ENCODE data around the gene NRARP. TPM values are rescaled to one million over a fixed set of nuclear protein-coding genes. Genes with fewer than 3 reads are reported as not detected.
"Not testable (repeated sequence)": the region's sequence is repeated elsewhere in the genome, so short reads cannot be mapped to it uniquely, and the experiment has no call there.

The NRARP gene
- total and polyA plus RNA-seq, 2 experiments from 2014 or later, result 4.0 to 55.1 TPM

DNA sequence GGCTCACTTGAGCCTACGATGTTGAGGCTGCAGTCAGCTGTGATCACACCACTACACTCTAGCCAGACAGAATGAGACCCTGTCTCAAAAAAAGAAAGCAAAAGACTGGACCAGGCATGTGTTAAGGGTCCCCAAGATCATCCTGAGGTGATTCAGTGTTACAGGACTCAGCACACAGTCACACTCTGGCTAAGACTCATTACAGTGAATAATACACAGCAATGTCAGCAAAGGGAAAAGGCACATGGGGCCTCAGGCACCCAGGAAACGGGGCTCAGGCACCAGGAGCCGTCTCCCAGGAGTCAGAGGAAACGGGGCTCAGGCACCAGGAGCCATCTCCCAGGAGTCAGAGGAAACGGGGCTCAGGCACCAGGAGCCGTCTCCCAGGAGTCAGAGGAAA lies 39.2 kb upstream of the NRARP start:
- Mint-ChIP-seq H3K9me3 (peaks cover 83% of the 10 kb centered on the region), H3K27ac (no peak overlapping the region), H3K27me3 (ENCODE audit: insufficient read depth, low read depth, poor library complexity) (no peaks in the 10 kb centered on the region), H3K4me1 (no peaks in the 10 kb centered on the region), H3K4me3 (no peak overlapping the region), H3K36me3 (ENCODE audit: low read depth) (peaks cover 28% of the 10 kb centered on the region)
- Histone ChIP-seq H3F3A (replicated peaks; ENCODE audit: low read depth) (no peaks in the 10 kb centered on the region), H2AFZ (no peak overlapping the region), H3K27ac (ENCODE audit: low read depth) (no peak overlapping the region), H3K4me3 (no peak overlapping the region), H3K9me2 (ENCODE audit: insufficient read depth) (no peaks in the 10 kb centered on the region), H3K4me1 (ENCODE audit: insufficient read depth) (no peaks in the 10 kb centered on the region), H3K36me3 (ENCODE audit: insufficient read depth) (no peaks in the 10 kb centered on the region; the same call in 1 of the 2 replicates), H4K20me1 (replicated peaks; ENCODE audit: insufficient read depth) (no peaks in the 10 kb centered on the region), H3K4me2 (no peak overlapping the region), H3K79me2 (replicated peaks; ENCODE audit: insufficient read depth) (no peaks in the 10 kb centered on the region), H3K27me3 (ENCODE audit: insufficient read depth) (no peaks in the 10 kb centered on the region)
- no peak for TF ChIP-seq CREB1 (CRISPR knock-in tag; IDR thresholded peaks at IDR 0.05; ENCODE audit: low read depth)
- TF ChIP-seq, protein P1, sequence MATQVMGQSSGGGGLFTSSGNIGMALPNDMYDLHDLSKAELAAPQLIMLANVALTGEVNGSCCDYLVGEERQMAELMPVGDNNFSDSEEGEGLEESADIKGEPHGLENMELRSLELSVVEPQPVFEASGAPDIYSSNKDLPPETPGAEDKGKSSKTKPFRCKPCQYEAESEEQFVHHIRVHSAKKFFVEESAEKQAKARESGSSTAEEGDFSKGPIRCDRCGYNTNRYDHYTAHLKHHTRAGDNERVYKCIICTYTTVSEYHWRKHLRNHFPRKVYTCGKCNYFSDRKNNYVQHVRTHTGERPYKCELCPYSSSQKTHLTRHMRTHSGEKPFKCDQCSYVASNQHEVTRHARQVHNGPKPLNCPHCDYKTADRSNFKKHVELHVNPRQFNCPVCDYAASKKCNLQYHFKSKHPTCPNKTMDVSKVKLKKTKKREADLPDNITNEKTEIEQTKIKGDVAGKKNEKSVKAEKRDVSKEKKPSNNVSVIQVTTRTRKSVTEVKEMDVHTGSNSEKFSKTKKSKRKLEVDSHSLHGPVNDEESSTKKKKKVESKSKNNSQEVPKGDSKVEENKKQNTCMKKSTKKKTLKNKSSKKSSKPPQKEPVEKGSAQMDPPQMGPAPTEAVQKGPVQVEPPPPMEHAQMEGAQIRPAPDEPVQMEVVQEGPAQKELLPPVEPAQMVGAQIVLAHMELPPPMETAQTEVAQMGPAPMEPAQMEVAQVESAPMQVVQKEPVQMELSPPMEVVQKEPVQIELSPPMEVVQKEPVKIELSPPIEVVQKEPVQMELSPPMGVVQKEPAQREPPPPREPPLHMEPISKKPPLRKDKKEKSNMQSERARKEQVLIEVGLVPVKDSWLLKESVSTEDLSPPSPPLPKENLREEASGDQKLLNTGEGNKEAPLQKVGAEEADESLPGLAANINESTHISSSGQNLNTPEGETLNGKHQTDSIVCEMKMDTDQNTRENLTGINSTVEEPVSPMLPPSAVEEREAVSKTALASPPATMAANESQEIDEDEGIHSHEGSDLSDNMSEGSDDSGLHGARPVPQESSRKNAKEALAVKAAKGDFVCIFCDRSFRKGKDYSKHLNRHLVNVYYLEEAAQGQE (IDR thresholded peaks at IDR 0.05; ENCODE audit: unreplicated experiment), result no peak
- TF ChIP-seq, protein P2, sequence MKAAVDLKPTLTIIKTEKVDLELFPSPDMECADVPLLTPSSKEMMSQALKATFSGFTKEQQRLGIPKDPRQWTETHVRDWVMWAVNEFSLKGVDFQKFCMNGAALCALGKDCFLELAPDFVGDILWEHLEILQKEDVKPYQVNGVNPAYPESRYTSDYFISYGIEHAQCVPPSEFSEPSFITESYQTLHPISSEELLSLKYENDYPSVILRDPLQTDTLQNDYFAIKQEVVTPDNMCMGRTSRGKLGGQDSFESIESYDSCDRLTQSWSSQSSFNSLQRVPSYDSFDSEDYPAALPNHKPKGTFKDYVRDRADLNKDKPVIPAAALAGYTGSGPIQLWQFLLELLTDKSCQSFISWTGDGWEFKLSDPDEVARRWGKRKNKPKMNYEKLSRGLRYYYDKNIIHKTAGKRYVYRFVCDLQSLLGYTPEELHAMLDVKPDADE (IDR thresholded peaks at IDR 0.05), result no peak
- no peak for TF ChIP-seq ZNF114 (CRISPR knock-in tag; IDR thresholded peaks at IDR 0.05)
- TF ChIP-seq, protein P3, sequence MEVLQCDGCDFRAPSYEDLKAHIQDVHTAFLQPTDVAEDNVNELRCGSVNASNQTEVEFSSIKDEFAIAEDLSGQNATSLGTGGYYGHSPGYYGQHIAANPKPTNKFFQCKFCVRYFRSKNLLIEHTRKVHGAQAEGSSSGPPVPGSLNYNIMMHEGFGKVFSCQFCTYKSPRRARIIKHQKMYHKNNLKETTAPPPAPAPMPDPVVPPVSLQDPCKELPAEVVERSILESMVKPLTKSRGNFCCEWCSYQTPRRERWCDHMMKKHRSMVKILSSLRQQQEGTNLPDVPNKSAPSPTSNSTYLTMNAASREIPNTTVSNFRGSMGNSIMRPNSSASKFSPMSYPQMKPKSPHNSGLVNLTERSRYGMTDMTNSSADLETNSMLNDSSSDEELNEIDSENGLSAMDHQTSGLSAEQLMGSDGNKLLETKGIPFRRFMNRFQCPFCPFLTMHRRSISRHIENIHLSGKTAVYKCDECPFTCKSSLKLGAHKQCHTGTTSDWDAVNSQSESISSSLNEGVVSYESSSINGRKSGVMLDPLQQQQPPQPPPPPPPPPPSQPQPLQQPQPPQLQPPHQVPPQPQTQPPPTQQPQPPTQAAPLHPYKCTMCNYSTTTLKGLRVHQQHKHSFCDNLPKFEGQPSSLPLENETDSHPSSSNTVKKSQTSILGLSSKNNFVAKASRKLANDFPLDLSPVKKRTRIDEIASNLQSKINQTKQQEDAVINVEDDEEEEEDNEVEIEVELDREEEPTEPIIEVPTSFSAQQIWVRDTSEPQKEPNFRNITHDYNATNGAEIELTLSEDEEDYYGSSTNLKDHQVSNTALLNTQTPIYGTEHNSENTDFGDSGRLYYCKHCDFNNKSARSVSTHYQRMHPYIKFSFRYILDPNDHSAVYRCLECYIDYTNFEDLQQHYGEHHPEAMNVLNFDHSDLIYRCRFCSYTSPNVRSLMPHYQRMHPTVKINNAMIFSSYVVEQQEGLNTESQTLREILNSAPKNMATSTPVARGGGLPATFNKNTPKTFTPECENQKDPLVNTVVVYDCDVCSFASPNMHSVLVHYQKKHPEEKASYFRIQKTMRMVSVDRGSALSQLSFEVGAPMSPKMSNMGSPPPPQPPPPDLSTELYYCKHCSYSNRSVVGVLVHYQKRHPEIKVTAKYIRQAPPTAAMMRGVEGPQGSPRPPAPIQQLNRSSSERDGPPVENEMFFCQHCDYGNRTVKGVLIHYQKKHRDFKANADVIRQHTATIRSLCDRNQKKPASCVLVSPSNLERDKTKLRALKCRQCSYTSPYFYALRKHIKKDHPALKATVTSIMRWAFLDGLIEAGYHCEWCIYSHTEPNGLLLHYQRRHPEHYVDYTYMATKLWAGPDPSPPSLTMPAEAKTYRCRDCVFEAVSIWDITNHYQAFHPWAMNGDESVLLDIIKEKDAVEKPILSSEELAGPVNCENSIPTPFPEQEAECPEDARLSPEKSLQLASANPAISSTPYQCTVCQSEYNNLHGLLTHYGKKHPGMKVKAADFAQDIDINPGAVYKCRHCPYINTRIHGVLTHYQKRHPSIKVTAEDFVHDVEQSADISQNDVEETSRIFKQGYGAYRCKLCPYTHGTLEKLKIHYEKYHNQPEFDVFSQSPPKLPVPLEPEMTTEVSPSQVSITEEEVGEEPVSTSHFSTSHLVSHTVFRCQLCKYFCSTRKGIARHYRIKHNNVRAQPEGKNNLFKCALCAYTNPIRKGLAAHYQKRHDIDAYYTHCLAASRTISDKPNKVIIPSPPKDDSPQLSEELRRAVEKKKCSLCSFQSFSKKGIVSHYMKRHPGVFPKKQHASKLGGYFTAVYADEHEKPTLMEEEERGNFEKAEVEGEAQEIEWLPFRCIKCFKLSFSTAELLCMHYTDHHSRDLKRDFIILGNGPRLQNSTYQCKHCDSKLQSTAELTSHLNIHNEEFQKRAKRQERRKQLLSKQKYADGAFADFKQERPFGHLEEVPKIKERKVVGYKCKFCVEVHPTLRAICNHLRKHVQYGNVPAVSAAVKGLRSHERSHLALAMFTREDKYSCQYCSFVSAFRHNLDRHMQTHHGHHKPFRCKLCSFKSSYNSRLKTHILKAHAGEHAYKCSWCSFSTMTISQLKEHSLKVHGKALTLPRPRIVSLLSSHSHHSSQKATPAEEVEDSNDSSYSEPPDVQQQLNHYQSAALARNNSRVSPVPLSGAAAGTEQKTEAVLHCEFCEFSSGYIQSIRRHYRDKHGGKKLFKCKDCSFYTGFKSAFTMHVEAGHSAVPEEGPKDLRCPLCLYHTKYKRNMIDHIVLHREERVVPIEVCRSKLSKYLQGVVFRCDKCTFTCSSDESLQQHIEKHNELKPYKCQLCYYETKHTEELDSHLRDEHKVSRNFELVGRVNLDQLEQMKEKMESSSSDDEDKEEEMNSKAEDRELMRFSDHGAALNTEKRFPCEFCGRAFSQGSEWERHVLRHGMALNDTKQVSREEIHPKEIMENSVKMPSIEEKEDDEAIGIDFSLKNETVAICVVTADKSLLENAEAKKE (CRISPR knock-in tag; IDR thresholded peaks at IDR 0.05), result no peak
- no peak for TF ChIP-seq POLR2AphosphoS5 (IDR thresholded peaks at IDR 0.05; ENCODE audit: low read depth)
- no peak for TF ChIP-seq EZH2phosphoT487 (IDR thresholded peaks at IDR 0.05; ENCODE audit: unreplicated experiment)
- no peak for DNase-seq (ENCODE audit: low spot score)
- no peak for ATAC-seq

DNA sequence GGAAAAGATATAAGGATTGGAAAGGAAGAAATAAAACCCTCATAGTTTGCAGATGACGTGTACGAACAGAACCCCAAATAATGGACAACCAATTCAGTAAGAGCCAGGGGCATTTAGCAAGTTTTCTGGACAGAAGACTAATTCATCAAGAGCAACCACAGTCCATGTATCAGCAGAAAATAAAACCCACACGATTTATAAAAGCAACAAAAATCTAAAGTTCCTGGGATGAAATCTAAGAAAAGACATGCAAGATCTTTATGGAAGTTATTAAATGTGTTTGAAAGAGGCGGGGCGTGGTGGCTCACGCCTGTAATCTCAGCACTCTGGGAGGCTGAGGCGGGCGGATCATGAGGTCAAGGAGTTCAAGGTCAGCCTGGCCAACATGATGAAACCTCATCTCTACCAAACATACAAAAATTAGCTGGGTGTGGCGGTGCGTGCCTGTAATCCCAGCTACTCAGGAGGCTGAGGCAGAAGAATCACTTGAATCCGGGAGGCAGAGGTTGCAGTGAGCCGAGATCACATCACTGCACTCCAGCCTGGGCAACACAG lies 37.9 kb upstream of the NRARP start:
- not testable (repeated sequence) for H3K27me3 Mint-ChIP-seq (ENCODE audit: insufficient read depth, low read depth, poor library complexity); ATAC-seq; H3K79me2 ChIP-seq (replicated peaks; ENCODE audit: insufficient read depth); H3K4me1 Mint-ChIP-seq; H3K4me2 ChIP-seq; H2AFZ ChIP-seq; H3K27me3 ChIP-seq (ENCODE audit: insufficient read depth); H3K4me1 ChIP-seq (ENCODE audit: insufficient read depth); H3F3A ChIP-seq (replicated peaks; ENCODE audit: low read depth); DNase-seq (ENCODE audit: low spot score); H3K27ac Mint-ChIP-seq; H3K4me3 ChIP-seq; H4K20me1 ChIP-seq (replicated peaks; ENCODE audit: insufficient read depth); H3K27ac ChIP-seq (ENCODE audit: low read depth); H3K36me3 ChIP-seq (ENCODE audit: insufficient read depth); H3K9me2 ChIP-seq (ENCODE audit: insufficient read depth); H3K4me3 Mint-ChIP-seq
- peaks cover 82% of the 10 kb centered on the region for H3K9me3 Mint-ChIP-seq
- H3K36me3 Mint-ChIP-seq (ENCODE audit: low read depth), result peaks cover 28% of the 10 kb centered on the region; the same call in 2 of the 3 replicates
